ENCODE measurements around the gene TMEM131L.

DNA sequence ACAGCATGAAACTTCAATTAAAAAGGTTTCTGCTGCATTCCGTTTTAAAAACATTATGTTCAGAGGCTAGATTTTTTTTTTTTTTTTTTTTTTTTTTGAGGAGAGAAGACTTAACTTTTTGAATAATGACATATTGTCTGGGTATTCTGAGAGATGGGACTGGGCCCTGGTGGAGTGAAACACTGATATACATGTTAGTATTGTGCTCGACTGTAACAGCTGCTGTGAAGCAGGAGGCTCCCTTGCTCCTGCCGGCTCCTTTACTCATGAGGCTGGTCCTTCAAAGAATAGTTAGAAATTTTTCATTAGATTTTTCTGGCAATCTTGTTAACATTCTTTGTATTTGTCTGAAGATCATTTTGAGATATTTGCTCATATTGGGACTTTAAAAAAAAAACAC, 73.3 kb downstream of the TMEM131L start:
- TF ChIP-seq CTCF (IDR thresholded peaks at IDR 0.05) (no peak), POLR2A (IDR thresholded peaks at IDR 0.05) (no peak)

Data from testis (tissue), 2 donors.